ENCODE data around the gene PGM5.

Gene PGM5

DNA sequence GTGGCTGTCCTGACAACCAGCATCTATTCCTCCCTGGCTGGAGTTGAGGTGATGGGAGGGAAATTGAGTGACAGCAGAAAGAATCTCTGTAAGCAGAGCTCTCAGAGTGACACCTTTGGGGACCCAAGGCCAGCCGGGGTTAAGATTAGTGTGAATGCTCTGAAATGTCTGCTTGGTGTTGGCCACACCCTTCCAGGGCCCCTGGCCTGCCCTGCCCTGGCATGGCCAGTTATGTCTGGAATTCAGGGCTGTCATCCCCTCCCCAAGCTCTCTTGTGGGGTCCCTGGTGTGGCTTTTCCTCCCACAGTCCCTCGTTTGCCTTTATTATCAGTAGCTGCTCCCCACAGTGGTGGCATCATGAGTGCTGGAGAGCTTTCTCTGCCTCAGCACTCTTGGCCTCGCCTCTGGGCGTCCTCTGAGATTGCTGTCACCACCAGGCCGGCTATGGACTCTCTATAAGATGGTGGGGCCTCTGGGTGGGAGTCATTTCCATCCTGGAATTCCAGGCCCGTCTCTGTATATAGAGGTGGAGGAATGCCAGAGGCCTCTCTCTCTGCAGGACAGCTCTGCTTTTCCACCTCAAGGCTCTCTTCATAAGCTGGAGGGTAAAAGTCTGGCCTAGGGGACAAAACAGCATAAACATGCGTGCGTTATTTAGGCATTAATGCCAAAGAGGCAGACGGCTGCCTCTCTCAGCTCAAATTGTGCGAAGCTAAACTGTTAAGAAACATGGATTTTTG, 180.6 kb downstream of the PGM5 start:
- DNase-seq (ENCODE audit: low read depth in 2 of 2), result no peak

DNA sequence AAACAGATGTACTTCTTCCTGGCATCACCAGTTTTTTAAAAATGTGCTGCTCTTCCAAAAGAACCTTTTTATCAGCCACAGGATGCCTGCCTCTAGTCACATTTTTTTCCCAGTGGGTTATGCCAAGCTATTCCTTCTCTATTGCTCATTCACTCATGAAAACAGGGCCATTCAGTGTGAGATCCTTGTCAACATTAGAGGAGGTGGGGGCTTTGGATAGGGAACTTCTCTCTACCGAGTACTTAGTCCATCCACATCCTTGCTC, 181.1 kb downstream of the PGM5 start:
- no peak for DNase-seq (ENCODE audit: low read depth in 2 of 2)

DNA sequence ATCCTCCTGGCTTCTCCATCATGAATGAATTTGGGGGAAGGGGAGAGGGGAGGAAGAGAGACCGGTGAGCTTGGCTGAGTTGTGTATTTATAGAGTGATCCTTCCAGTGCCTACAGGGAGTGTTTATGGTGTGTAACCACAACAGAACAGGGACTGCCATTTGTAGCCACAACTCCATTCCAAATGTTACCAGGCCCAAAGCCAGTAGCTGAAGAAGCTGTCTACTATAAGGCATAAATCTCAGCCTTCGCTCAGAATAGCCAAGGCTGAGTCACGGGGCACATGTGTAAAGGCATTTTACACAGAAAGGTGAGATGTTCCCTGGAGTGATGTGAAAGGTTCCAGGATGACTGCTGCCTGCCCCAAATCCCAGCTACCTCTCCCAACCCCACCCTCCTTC, 181.8 kb downstream of the PGM5 start:
- DNase-seq (ENCODE audit: low read depth in 2 of 2), result no peak

DNA sequence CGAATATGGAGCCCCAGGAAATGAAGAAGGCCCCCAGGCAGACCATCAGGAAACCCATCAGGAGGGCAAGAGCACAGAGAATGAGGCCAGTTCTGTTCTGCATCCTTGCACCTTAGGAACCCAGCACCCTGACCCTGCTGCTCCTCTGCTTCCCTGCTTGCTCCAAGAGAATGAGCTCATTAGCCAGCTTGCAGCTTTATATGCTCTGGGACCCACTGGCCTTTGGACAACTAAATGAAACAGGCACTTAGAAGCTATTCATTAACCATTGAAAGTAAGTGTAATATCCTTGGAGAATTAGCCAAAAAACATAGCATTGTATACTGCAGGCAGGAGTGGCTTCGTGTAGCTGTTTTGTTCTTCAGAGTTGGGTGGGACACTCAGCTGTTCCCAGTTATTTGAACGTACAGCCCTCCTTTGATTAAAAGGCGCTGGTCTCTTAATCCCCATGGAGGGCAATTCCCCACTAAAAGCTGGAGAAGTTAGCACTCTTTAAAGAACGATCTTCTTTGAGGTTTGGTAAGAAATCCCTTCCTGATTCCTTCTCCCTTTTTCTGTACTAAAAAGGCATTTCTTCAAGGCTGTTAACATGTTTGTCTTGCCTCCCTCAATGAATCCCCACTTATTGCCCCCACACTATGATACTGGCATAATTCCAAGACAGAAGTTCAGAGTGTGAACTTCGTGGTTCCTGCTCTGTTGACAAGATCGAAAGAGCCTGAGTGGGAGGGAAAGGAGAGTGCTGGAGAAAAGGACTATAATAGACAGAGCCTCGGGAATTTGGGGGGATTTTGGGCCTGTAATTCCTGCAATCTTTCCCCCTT, 184.5 kb downstream of the PGM5 start, which contains the start of gene TMEM252:
TSS of gene TMEM252 (minus strand) at position 172 of the 824 bp plus-strand sequence. CDS start at position 103, 69 bp downstream.
- DNase-seq (ENCODE audit: low read depth in 2 of 2), result no peak

DNA sequence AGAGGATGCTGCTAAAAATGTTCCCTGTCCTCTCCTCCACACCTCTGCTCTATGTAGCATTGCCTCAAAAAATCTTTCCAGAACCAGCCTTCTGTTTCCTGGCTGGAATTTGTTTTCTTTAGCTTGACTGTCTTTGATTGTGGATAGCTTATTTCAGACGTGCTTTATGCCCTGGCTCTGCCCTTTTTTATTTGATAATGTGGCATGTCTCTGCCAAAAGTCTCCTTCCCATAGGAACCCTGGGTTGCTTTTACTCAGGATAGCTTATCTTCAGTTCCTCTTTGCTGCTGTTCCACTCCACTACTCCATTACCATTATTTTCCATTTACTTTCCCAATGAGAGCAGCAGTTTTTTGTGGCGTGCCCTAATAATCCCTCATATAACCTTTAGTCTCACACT, 185.2 kb downstream of the PGM5 start:
- DNase-seq (ENCODE audit: low read depth in 2 of 2), result no peak

DNA sequence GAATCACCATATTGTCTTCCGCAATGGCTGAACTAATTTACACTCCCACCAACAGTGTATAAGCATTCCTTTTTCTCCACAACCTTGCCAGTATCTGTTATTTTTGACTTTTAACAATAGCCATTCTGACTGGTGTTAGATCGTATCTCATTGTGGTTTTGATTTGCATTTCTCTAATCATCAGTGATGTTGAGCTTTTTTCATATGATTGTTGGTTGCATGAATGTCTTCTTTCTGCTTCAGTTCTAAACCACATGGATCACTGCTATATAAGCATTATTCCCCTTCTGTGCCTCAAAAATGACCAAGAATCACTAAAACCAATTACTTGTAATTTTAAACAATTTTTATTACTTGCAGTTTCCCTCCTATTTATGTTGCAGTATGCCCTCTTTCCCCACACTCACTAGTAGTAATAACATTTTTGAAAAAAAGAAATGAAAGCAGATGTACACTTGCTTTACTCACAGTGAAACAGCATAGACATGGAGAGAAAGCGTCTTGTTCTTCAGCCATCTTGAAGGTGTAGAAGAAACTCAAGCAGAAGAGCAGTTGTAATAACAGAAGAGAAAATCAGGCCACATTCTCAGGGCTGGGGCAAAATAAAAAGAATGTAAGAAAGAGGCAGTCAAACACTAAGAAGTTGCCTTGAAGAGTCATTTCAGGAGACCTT, 188.8 kb downstream of the PGM5 start:
- DNase-seq (ENCODE audit: low read depth in 2 of 2), result no peak

DNA sequence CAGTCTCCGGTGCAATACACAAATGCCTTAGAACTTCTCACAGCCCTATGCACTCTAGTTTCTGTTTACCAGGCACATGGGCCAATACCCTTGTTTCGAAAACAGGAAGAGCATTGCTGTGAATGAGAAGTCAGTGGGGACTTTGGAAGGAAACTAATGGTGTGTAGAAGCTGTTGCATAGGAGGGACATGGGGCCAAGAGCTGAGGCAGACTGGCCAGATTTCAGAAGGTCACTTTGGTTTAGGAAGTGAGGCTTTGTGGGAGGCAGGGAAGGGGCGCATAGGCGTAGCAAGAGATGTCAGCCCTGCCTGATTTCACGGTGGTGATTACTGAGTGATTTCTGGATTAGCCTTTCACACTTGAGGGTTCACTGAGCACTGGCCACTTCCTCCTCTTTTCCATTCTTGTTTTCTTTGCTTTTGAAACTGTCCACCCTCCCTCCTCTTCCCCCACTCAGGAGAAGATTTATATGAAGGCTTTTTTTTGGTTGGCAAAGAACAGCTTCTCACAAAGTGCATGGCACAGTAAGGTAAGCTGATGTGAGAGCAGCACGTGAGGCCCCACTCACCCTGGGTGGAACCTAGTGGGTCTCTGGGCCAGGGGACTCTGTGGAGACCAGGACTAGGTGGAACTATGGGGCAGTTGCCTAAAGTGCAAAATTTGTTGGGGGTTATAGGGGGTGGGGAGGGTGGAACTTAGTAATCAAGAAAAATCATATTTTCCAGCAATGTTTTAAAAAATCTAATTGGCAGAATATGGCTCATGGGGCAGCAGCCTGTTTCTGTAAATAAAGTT, 190.4 kb downstream of the PGM5 start:
- DNase-seq (ENCODE audit: low read depth in 2 of 2), result no peak

DNA sequence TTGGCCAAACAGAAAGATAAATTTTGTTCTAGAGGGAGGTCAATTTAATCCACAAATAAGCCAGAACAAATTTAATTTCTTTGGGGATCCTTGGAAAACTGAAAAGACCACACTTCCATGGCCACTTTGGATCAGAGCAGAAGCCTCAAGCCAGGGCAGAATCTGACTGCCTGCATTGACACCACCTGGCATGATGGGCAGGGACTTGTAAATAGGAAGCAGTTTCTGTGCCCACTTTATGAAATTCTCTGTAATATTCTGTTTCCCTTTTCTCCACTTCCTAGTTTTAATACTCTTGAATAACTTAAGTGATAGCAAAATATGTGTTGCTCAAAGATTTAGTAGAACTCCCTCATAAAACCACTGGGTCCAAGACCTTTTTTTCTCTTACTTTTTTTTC, 191.0 kb downstream of the PGM5 start:
- no peak for DNase-seq (ENCODE audit: low read depth in 2 of 2)

DNA sequence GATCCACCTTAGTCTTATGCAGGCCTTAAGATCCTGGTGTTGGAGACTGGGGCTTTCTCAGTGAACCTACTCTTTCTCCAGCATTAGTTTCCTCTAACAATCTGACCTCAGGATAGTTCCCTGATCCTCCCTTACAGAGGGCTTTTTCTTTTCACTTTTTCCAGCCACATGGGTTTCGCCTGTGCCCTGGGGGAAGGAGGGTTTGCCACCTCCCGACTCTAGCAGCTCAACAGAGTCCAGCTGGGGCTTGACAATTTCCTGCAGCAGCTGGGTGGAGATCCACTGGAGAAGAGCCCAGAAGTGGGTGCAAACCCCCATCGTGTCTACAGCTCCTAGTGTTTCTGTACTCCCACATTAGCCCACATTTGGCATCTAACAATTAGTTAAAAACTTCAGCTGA, 191.8 kb downstream of the PGM5 start:
- DNase-seq (ENCODE audit: low read depth in 2 of 2), result no peak

DNA sequence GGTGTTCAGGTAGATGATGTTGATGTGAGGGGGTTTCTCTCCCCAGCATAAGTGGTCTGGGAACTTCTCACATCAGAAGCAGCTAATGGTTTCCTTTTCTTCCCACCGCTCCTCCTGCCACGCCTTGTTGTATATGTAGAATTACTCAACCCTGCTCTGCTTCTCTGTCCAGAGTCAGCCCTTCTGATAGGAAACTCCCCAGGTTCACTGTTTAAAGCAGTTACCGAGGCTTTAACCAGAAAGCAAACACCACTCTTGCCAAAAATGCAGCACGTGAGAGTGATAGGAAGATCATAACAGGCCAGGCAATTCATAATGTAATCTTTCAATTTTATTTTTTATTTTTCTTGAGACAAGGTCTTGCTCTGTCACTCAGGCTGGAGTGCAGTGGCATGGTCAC, 194.8 kb downstream of the PGM5 start:
- no peak for DNase-seq (ENCODE audit: low read depth in 2 of 2)

DNA sequence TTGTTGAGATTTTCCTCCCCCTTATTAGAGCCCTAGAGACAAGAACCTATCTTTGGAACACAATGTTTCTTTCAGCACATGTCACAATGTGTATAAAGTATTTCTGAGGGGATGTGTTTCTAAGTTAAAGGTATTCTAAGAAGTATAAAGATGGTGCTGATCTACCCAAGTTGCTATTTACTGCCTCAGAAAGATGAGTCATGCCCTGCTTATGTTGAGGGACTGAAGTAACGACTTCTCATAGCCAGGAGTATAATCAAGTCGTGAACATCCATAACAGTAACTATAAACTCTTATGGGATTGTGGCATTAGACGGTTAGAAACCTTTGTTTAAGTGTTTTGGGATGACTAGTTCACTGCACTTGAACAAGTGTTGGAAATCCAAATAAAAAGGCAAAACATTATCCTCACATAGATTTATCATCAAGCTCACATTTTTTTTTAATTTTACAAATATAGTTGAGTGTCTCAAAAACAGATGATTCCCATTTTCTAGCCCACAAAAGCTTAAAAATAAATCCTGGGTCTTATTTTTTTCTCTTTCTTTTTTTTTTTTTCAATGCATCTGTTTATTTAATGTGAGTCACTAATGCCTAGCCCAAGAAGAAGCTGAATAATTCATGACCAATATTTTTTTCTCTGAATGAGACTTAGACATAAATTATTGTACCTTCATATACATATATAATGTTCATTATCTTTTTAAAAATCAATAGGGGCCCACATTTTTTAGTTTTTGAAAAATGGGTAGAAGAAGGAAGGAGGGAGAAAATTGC, 196.5 kb downstream of the PGM5 start:
- DNase-seq (ENCODE audit: low read depth in 2 of 2), result no peak

DNA sequence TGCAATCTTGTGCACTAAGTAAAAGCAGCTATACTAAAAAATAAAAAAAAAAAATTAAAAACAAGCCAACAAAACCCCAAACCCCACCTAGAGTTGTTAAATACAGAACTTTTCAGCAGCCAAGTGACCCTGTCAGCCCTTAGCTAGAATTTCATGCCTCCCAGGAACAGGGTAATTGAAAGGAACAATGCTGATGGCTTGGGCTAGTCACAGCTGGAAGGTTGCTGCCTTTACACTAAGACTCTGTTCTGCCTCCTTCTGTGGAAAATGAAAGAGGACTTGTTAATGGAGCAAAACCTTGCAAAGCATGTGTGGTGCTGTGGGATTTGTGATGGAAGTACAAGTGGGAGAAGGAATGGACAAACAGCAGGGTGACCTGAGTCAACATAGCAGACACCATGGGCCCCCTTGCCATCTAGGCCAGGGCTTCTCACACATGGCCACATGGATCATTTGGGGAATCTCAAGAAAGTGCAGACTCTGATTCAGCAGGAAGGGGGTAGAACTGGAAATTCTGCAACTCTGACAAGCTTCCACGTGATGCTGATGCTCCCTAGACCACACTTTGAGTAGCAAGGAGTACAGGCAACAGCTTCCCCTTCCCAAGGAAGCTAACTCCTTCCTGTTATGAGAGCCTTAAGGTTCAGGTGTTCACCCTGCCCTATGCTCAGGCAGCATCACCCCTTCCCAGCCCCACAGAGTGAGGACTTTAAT, 199.2 kb downstream of the PGM5 start:
- DNase-seq (ENCODE audit: low read depth in 2 of 2), result no peak

DNA sequence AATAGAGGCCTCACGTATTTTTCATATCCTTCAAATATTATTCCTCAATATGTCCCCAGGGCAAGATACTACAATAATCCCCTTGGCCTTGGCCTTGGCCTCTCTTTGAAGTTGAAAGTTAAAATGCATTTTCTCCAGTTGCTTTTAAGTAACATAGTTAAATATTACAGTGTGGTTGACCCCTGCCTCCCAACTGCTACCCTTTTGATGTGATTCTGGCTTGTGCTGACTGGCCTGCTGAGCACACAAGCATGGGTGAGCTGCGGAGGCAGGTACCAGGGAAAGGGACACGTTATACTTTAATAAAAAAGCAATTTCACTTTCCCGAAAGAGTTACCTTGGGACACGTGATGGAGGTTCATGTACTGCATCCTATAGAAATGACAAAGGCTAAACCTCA, 202.1 kb downstream of the PGM5 start:
- no peak for DNase-seq (ENCODE audit: low read depth in 2 of 2)

DNA sequence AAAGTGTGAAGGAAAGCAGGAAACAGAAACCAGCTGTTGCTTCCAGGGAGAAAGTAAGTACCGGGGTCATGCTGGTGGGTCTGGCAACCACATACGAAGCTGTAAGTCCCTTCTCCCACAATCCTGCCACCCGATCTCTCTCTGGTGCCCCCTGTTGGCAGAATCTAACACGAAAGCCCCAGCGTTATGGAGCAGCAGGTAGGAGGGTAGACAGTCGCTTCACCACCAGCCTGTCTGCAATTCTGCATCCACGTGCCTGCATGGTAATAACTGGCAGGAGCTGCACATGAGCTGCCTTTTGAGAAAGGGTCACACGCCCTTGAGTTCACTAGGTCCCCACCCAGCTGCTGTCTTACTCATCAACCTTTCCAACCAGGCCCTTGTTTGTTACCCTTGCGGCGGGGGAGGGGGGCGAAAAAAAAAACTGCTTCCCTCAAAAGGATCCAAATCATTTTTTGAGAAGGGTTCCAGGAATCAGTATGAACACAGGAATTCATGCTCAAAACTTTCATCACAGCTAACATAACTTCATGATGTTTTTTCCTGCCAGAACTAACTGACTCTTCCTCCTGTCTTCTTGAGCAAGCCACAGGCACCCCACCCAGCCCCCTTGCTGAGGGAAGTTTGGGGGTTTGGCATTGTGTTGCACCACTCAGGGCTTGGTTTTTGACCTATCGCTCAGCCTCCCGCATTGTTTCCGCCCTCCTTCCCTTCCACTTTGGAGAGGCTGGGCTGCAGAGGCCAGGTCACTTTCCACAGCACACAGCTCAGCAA, 203.8 kb downstream of the PGM5 start:
- DNase-seq (ENCODE audit: low read depth in 2 of 2), result peak in 1 of 2 donors; percentile 3

DNA sequence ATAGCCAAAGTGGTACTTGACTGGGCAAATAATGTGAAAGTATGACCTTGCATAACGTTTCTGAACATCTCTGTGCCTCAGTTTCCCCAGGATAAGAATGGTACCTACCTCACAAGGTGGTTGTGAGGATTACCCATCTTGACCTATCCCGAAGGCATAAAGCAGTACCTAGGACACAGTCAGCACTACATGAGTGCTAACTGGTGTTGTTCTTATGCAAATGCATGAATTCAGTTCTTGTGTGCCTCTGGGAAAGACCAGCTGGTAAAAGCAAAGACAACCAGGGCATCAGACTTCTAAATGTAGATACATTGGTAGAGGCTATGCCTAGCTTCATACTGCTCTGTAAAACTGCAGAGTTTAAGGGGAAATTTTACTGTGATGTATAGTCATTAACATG, 206.1 kb downstream of the PGM5 start:
- no peak for DNase-seq (ENCODE audit: low read depth in 2 of 2)

DNA sequence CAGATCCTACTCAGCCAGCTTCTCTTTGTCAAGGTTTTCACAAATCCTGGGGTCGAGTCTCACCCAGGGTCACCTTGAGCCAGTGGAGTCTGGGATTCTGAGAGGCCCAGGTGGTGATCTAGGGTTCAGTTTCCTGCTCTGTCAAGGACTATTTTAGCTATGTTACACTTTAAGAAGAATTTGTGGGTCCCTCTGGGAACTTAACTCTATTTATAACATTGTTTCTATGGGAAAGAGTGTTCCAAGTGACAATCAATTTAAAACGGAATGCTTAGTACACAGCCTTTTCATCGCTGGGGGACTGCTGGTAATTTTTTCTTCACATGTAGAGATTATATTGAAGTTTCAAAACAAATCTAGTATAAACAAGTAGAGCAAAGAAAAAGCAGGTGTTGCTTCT, 211.2 kb downstream of the PGM5 start:
- DNase-seq (ENCODE audit: low read depth in 2 of 2), result no peak

DNA sequence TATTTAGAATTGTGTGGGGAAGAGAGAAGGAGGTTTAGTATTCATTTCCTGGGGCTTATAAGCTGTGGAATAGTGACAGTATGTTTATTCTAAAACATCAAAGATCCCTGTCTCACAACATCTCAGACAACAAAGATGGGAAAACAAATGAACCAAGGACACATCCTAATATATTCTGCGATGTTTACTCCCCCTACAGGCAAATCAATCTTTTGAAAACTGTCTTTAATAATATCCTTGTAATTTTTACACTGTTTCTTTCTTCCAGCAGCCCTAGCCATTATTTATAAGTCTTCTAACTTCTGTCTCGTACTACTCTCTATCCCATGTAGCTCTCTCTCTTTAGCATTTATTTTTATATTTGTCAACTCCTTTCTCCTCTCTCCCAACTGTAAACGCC, 217.7 kb downstream of the PGM5 start:
- DNase-seq (ENCODE audit: low read depth in 2 of 2), result no peak

DNA sequence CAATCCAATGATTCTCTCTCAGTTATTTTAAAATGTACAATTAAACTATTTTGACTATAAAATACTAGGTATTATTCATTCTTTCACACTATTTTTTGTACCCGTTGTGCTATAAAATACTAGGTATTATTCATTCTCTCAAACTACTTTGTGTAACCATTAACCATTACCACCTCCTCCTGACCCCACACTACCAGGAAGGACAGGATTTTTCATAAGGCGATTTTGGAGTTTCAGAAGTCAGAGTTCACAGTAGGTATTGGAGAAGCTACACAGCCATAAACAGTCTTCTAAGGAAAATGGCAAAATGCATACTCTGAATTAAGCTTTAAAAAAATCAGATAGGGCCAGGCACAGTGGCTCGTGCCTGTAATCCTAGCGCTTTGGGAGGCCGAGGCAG, 219.4 kb downstream of the PGM5 start:
- no peak for DNase-seq (ENCODE audit: low read depth in 2 of 2)

DNA sequence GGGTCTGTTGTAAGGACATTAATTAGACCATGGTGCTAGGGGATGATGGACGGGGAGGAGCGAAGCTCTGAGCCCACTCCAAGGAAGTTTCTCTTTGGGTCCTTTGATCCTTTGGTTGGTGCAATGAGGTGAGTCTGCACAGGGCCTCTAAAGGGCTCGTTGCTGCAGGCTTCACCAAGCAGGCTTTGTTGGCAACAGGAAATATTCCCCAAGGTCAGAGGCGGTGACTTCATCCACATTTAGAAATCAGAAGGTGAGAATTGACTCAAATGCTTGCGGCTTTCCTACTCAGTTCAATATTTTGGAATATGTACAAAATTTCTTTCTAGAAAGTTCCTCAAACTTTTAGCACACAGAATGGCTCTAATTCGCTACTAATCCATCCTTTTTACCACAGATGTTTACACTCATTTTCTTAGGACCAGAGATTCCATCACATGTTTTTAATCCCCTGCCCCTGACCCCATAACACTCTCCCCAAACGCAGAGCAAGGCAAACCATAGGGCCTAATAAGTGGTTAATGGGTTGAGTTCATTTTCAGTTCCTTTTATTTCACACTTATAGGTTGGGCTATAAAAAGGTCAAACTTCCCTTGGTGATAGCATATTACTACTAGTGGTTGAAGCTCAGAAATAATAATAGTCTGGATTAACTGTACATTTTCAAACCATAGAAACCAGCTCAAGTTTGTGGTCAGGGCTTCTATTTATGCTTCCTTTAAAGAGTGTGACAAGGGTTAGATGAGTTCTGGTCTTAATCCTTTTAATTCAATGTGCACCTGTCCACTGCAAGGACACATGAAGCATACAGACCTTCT, 221.6 kb downstream of the PGM5 start:
- DNase-seq (ENCODE audit: low read depth in 2 of 2), result no peak

Measured in stimulated activated CD8-positive, alpha-beta memory T cell treated with anti-CD3 and anti-CD28 coated beads, Interleukin-7, amount 100 ng/mL, for 4 hours (primary cell).